SKM-1 treated with dmso at 0.1 percent for 144 hours (cell line): ENCODE results near the gene CST3.

Experiments
- DNase-seq: peaks from one replicate; lab custom pipeline; 2025; ENCODE audit not compliant: unreplicated experiment; lab: John Stamatoyannopoulos, UW

CST3 gene

GRCh38 chr20:23604306-23604705 is 33.4 kb downstream of the CST3 start:
- DNase-seq: no peak

DNA sequence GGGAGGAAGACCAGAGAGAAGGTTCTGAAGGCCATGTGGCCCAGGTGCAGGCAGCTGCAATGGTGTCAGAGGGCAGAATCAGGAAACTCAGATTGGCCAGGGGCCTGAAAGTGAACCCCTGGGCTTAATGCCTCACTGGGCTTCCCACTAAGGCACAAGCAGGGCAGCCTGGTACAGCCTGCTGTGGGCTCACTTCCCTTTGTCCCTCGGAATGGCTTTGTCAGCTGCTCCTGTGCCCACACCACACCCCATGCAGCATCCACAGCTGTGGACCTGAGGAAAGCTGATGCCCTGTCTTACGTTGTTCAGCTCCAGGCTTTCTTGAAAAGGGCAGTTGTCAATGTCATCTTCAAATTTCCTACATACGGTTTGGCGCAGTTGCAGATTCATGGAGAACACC is 34.4 kb downstream of the CST3 start:
- DNase-seq: no peak

DNA sequence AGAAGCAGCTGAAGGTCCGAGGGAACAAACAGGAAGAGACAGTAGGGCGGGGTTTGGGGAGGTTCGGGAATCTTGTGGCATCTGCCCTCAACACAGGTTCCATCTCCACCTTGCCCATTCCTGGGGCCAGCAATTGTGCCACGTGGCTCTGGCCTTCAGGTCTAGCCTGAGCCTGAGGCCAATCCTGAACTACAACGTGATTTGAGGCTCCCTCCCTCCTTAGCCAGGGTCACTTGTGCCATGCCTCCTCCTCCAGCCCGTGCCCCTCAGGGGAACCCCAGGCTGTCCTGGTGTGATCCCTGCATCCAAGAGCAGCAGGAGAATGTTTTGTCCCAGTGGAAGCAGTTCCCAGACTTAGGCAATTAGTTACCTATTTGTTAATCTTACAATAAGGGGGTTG is 35.1 kb downstream of the CST3 start:
- DNase-seq: no peak

GRCh38 chr20:23602241-23602640 is 35.5 kb downstream of the CST3 start:
- DNase-seq: peak; percentile 31

DNA sequence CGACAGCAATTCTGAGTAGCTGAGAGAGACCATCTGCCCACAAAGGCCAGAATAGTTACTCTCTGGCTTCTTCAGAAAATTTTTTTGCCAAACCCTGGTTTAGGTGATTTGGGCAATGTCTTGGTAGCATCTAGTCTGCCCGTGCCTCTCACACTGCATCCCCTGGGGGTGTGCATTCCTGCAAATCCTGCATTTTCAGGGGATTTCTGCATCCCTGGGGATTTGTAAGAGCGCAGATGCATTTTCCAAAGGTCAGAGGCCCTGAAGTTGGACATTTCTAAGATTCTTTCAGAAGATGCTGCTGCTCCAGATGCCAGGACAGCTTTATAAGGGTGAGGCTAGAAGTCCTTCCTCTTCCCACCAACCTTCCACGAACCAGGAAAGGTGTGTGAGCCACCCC is 36.0 kb downstream of the CST3 start:
- DNase-seq: no peak

GRCh38 chr20:23598481-23598880 is 39.3 kb downstream of the CST3 start:
- DNase-seq: no peak

GRCh38 chr20:23596579-23597250 is 41.0 kb downstream of the CST3 start:
- DNase-seq: no peak

DNA sequence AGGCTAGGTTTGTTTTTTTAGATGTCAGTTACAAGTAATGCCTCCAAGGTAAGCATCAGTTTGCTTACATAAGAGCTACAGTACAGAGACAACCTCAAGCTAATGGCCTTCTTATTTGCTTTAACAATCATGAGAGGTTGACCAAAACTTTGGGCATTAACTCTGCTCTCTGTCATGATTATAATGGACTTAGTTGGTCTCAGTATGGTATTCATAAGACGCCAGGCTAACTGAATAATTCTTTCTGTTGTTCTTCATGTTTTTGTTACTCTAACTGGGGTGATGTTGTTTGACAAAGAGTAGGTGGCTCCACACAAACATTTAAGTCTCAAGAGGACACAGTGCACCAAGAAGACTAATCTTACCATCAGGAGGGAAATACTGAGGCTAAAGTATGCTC is 41.8 kb downstream of the CST3 start:
- DNase-seq: no peak

GRCh38 chr20:23588434-23589403 is 49.0 kb downstream of the CST3 start:
- DNase-seq: no peak

- DNase-seq: no peak
Observed at GRCh38 chr20:23587631-23588030, 50.1 kb downstream of the CST3 start.

DNA sequence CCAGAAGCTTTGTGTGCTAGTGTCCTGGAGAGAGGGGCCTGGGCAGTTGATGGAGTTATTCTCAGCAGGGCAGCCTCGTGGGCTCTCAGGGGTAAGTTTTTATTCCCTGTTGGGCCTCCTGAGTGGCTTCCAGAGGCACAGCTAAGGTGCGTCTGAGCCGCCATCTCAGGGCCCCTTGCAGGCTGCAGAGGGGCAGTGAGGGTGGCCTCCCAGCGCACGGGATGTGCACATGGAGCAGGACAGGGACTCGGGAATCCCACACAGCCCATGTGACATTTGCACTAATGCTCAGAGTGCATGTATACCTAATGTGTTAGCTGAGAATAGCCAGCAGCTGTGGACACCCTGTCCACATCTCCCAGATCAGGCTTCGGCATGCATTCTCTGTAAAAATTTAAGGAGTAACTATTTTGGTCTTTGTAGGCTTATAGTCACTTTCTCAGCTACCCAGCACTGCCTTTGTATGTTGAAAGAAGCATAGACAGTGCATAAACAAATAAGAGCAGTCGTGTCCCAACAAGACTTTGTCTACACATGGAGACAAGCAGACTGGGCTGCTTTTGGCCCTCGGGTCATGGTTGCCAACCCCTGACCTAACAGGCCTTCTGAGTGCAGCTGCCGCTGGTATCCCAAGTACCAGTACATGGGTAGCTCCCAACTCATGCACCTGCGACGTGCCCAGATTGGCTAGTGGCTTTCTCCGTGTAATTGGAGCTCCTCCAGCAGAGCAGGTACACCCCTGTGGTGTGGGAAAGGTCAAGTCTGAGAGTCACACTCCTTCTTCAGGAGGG is 50.8 kb downstream of the CST3 start:
- no peak for DNase-seq

- DNase-seq: no peak
Observed at GRCh38 chr20:23585808-23586734, 51.7 kb downstream of the CST3 start.

DNA sequence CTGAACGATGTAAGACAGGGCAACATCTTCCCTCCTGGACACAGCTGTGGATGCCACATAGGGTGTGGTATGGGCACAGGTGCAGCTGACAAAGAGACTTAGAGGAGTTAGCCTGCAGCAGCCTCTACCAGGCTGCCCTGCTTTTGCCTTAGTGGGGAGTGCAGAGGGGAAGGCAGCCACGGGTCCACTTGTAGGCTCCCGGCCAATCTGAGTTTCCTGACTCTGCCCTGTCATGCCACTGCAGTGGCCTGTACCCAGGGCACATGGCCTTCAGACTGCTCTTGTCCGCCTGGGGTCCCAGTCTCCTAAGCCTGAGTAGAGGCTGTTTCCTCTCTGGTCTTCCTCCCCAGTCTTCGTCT is 52.3 kb downstream of the CST3 start:
- DNase-seq: no peak

DNA sequence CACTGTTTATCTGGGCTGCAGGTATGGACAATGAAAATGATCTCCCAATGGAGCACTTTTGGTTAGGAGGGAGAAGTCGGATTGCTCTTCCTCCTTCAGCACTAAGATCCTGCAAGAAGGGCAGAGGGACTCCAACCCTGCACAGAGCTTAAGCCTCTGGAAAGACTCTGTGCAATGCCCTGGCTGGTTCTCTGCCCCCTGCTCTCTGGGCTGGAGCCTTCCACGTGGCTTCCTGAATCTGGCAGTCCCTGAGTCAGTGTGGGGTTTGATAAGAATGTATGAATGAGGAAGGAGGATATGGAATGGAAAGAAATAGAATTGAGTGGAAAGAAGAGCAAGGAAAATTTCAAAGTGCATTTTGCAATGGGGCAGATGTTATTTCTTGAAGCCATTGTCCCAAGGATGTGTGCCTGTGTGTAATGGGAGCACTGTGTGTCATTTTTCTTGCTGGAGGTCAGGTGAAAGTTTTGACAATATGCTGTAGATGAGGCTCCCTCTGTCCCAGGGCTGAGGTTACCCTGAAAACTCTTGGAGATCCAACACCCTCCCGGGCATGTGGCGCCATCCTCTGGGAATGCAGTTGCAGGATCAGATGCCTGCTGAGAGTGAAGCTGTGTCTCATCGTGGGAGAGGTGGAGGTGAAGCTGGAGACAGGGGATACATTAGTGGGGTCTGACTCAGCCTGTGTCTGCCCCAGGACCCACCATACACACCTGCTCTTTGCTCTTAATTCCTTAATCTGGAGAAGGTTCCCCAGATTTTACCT is 53.1 kb downstream of the CST3 start:
- no peak for DNase-seq
